ENCODE data around the gene BANK1.

- TF ChIP-seq NFYB (IDR thresholded peaks at IDR 0.05; ENCODE audit: insufficient read depth, low read depth, low read length) (no peak), BHLHE40 (IDR thresholded peaks at IDR 0.05; ENCODE audit: borderline replicate concordance in 1 of 2, low read depth in 2 of 2, low read length in 1 of 2) (no peak)
These were observed 266.6 kb downstream of the BANK1 start for GRCh38 chr4:102057122-102057521.

Data from GM12878 (cell line).